Stimulated activated naive CD8-positive, alpha-beta T cell treated with anti-CD3 and anti-CD28 coated beads, Interleukin-15, Interleukin-2, amounts not matched to agents 100 ng/mL and 50 ng/mL, for 24 hours (primary cell): ENCODE data around the gene KPNA1.

Source experiments
- H3K27ac Mint-ChIP-seq: one replicate; pipeline ENCODE4 v1.8.0; 2021; ENCODE audit warnings: mild to moderate bottlenecking, mixed read lengths
- H3K27me3 Mint-ChIP-seq: one replicate; pipeline ENCODE4 v1.8.0; 2021; ENCODE audit warnings: mixed read lengths
- H3K36me3 Mint-ChIP-seq: one replicate; pipeline ENCODE4 v1.8.0; 2021; ENCODE audit warnings: low read depth, mixed read lengths
- H3K4me1 Mint-ChIP-seq: one replicate; pipeline ENCODE4 v1.8.0; 2021; ENCODE audit warnings: low read depth, mixed read lengths
- H3K4me3 Mint-ChIP-seq: one replicate; pipeline ENCODE4 v1.8.0; 2021; ENCODE audit warnings: mild to moderate bottlenecking, mixed read lengths
- H3K9me3 Mint-ChIP-seq: one replicate; pipeline ENCODE4 v1.8.0; 2021; ENCODE audit warnings: mixed read lengths

Gene KPNA1

GRCh38 chr3:122514123-122515019 lies at the start of gene KPNA1:
Gene KPNA1, minus strand, starts transcription at chr3:122514939. Its CDS starts 18,374 bp downstream, at chr3:122496565.
- Mint-ChIP-seq H3K9me3 (no peaks in the 10 kb centered on the region), H3K36me3 (peaks cover 21% of the 10 kb centered on the region)

GRCh38 chr3:122564155-122564912 lies 49.6 kb upstream of the KPNA1 start, which contains the start of the genes DTX3L and PARP9:
Gene DTX3L, plus strand, starts transcription at chr3:122564338. Its CDS starts 89 bp downstream, at chr3:122564427.
Gene PARP9, minus strand, starts transcription at chr3:122564300. Its CDS starts 4,680 bp downstream, at chr3:122559620.
- peaks cover 59% of the 10 kb centered on the region for H3K36me3 Mint-ChIP-seq
- H3K27ac Mint-ChIP-seq: peak within 1 kb of the TSS; percentile 99
- peak within 1 kb of the TSS; percentile 92 for H3K4me3 Mint-ChIP-seq
- H3K4me1 Mint-ChIP-seq: peaks cover 80% of the 10 kb centered on the region
- H3K27me3 Mint-ChIP-seq: no peaks in the 10 kb centered on the region
- H3K9me3 Mint-ChIP-seq: no peaks in the 10 kb centered on the region

More at GRCh38 chr3:122514123-122515019, at the start of gene KPNA1:
- Mint-ChIP-seq H3K4me1 (peaks cover 43% of the 10 kb centered on the region), H3K27me3 (no peaks in the 10 kb centered on the region), H3K27ac (peak within 1 kb of the TSS; percentile 83), H3K4me3 (peak within 1 kb of the TSS; percentile 86)

DNA sequence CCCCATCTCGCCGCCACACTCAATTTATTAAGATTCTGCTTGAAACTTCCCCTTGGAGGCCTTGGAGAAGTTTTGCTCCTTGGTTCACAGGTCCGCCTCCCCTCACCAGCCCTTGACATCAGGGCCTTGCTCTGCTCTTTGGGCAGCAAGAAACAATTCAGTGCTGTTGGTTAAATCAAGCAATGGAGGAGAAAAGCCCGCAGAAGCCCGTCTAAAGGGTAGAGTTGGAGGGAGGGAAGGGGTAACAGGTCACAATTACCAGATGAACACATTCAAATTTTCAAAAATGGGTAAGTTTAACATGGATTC lies 48.9 kb upstream of the KPNA1 start:
- Mint-ChIP-seq H3K9me3 (no peaks in the 10 kb centered on the region), H3K36me3 (peaks cover 58% of the 10 kb centered on the region), H3K27me3 (no peaks in the 10 kb centered on the region), H3K27ac (peak overlapping the region; percentile 99), H3K4me1 (peaks cover 73% of the 10 kb centered on the region), H3K4me3 (peak overlapping the region; percentile 92)

DNA sequence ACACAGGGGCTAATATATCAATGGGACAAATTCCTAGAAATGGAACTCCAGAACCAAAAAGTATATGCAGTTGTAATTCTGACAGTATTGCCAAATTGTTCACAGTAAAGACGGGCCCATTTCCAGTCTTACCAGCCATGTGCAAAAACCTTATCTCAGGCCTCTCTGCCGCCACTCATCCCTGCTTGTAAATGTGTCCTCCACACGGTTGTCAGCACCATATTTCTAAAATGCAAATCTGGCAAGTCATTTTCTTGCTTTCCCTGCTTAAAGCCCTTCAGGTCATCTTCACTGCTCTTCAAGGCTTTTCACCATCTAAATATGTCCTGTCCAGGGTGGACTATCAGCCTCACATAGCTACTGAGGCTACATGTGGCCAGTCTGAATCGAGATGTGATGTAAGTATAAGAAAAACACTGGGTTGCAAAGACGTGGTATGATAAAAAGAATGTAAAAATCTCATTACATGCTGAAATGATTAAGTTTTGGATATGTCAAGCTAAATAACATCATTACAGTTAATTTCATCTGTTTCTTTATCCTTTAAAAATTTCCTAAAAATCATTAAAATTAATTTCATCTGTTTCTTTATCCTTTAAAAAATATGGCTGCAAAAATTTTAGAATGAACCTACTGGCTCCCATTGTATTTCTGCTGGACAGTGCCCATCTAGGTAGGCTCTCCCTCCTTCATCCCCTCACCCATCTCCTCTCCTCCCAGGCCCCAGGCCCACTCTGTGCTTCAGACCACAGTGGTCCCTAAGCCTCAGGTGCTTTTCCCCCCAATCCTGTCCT lies 48.4 kb upstream of the KPNA1 start:
- H3K36me3 Mint-ChIP-seq: peaks cover 56% of the 10 kb centered on the region
- H3K4me1 Mint-ChIP-seq: peaks cover 68% of the 10 kb centered on the region
- H3K4me3 Mint-ChIP-seq: peak overlapping the region; percentile 92
- H3K9me3 Mint-ChIP-seq: no peaks in the 10 kb centered on the region
- H3K27ac Mint-ChIP-seq: peak overlapping the region; percentile 99
- H3K27me3 Mint-ChIP-seq: no peaks in the 10 kb centered on the region

DNA sequence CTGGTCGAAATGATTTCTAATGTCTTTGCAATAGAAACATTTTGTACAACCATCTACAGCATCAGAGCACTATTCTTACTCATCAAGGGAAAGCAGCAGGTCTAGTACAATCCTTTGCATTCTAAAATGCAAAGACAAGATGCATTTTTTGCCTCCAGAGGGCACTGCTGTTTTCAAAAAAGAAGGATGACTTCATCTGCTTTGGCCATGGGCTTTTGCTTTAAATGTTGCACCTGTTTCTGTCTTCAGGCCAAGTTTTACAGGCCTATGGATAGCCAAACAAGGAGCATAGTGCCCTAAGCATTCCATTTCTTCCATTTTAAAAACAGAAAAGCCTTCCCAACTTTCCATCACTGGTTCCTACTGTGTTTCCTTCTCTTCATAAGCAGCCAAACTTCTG lies 45.9 kb upstream of the KPNA1 start:
- Mint-ChIP-seq H3K4me3 (peak overlapping the region; percentile 4), H3K27ac (peak overlapping the region; percentile 77), H3K27me3 (no peaks in the 10 kb centered on the region), H3K4me1 (peaks cover 47% of the 10 kb centered on the region), H3K36me3 (peaks cover 57% of the 10 kb centered on the region), H3K9me3 (no peaks in the 10 kb centered on the region)

DNA sequence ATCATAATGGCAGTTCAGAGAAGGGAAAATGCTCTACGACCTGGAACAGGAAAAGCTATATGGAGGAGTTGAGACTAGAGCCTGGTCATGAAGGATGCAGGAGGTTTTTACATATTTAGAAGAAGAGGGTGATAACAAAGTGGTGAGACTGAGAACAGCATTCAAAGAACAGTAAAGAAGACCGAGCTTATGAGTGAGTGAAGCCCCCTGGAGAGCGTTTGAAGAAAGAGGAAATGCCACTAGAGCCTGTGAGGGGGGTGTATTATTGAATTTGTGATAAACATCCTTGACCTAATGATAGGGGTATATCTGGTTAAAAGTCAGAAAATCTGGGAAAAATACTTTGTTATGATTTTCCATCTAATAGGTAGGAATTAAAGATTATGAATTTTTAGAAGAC lies 45.2 kb upstream of the KPNA1 start:
- no peak overlapping the region for H3K4me3 Mint-ChIP-seq
- peaks cover 43% of the 10 kb centered on the region for H3K4me1 Mint-ChIP-seq
- H3K9me3 Mint-ChIP-seq: no peaks in the 10 kb centered on the region
- H3K36me3 Mint-ChIP-seq: peaks cover 62% of the 10 kb centered on the region
- H3K27me3 Mint-ChIP-seq: no peaks in the 10 kb centered on the region
- no peak overlapping the region for H3K27ac Mint-ChIP-seq

- no peaks in the 10 kb centered on the region for H3K9me3 Mint-ChIP-seq
- peaks cover 43% of the 10 kb centered on the region for H3K4me1 Mint-ChIP-seq
- H3K4me3 Mint-ChIP-seq: no peak overlapping the region
- H3K27ac Mint-ChIP-seq: no peak overlapping the region
- peaks cover 64% of the 10 kb centered on the region for H3K36me3 Mint-ChIP-seq
- no peaks in the 10 kb centered on the region for H3K27me3 Mint-ChIP-seq
These were observed 43.9 kb upstream of the KPNA1 start for GRCh38 chr3:122558605-122559004.

GRCh38 chr3:122557356-122557755 lies 42.6 kb upstream of the KPNA1 start:
- Mint-ChIP-seq H3K36me3 (peaks cover 64% of the 10 kb centered on the region), H3K4me1 (peaks cover 37% of the 10 kb centered on the region), H3K27ac (no peak overlapping the region), H3K9me3 (no peaks in the 10 kb centered on the region), H3K4me3 (no peak overlapping the region), H3K27me3 (no peaks in the 10 kb centered on the region)

DNA sequence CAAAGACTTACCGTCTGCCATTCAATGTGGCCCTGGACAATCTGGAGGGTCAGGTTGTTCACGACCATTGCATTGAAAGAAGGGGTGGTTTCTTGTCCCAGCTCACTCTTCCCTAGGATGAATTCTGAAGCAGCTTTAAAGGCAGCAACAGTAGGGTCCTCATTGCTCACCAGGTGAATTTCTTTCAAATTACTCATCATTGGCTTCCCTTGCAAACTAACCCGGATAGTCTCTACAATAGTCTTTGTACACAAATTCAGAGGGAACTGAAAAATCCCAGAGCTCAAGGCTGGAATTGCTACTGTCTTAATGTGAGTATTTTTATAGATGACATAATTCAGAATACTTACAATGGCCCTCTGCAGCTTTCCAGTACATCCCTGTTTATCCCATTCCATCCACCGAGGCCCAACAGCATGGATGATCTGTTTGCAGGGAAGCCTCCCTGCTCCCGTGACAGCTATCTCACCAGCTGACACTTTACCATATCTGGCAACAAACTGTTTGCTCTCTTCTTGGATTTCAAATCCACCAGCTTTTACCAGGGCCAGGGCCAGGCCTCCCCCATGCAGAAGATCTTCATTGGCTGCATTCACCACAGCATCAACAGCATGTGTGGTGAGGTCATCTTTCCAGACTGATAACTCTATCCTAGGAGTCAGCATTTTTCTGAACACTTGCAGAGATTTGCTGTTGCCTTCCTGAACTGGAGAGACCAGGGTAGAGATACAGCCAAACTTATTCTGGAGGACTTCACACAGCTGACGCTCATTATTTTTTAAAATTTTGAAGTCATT lies 40.7 kb upstream of the KPNA1 start:
- H3K4me3 Mint-ChIP-seq: no peak overlapping the region
- no peak overlapping the region for H3K27ac Mint-ChIP-seq
- no peaks in the 10 kb centered on the region for H3K9me3 Mint-ChIP-seq
- H3K4me1 Mint-ChIP-seq: peaks cover 22% of the 10 kb centered on the region
- no peaks in the 10 kb centered on the region for H3K27me3 Mint-ChIP-seq
- peaks cover 74% of the 10 kb centered on the region for H3K36me3 Mint-ChIP-seq

GRCh38 chr3:122553171-122553570 lies 38.4 kb upstream of the KPNA1 start:
- peaks cover 16% of the 10 kb centered on the region for H3K4me1 Mint-ChIP-seq
- H3K4me3 Mint-ChIP-seq: no peak overlapping the region
- no peaks in the 10 kb centered on the region for H3K27me3 Mint-ChIP-seq
- no peaks in the 10 kb centered on the region for H3K9me3 Mint-ChIP-seq
- H3K36me3 Mint-ChIP-seq: peaks cover 81% of the 10 kb centered on the region
- no peak overlapping the region for H3K27ac Mint-ChIP-seq

DNA sequence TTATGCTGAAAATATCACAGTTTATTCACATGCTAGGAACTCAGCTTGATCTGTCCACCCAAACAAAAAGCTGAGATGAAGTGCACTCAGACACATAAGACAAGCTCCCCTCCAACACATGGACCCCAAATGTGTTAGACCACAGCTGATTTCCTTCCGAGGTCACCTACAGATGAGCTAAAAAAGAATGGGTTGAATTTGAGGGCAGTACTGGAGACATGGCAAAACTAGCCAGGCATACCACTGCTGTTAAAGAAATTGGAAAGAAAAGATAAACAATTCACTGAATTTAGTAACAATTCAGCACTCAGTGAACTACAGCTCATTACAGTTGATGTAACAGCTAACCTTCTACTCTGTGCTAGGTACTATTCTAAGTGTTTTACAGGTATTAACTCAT lies 33.9 kb upstream of the KPNA1 start:
- no peak overlapping the region for H3K27ac Mint-ChIP-seq
- H3K4me1 Mint-ChIP-seq: peaks cover 7% of the 10 kb centered on the region
- H3K9me3 Mint-ChIP-seq: no peaks in the 10 kb centered on the region
- H3K27me3 Mint-ChIP-seq: no peaks in the 10 kb centered on the region
- no peak overlapping the region for H3K4me3 Mint-ChIP-seq
- H3K36me3 Mint-ChIP-seq: peaks cover 75% of the 10 kb centered on the region

- Mint-ChIP-seq H3K36me3 (peaks cover 75% of the 10 kb centered on the region), H3K27me3 (no peaks in the 10 kb centered on the region), H3K27ac (no peak overlapping the region), H3K4me3 (no peak overlapping the region), H3K4me1 (peaks cover 1% of the 10 kb centered on the region), H3K9me3 (no peaks in the 10 kb centered on the region)
These were observed 33.3 kb upstream of the KPNA1 start for GRCh38 chr3:122548076-122548475.

DNA sequence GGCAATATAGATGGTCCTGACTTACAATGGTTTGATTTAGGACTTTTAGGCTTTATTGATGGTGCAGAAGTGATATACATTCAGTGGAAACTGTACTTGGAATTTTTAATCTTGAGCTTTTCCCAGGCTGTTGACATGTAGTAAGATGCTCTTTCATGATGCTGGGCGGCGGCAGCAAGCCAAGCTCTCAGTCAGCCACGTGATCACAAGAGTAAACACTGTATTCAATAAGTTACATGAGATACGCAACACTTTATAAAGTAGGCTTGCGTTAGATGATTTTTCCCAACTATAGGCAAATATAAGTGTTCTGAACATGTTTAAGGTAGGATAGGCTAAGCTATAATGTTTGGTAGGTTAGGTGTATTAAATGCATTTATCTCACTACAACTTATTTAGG lies 31.4 kb upstream of the KPNA1 start:
- peaks cover 70% of the 10 kb centered on the region for H3K36me3 Mint-ChIP-seq
- no peaks in the 10 kb centered on the region for H3K9me3 Mint-ChIP-seq
- H3K27ac Mint-ChIP-seq: no peak overlapping the region
- H3K4me3 Mint-ChIP-seq: no peak overlapping the region
- H3K27me3 Mint-ChIP-seq: no peaks in the 10 kb centered on the region
- no peaks in the 10 kb centered on the region for H3K4me1 Mint-ChIP-seq

DNA sequence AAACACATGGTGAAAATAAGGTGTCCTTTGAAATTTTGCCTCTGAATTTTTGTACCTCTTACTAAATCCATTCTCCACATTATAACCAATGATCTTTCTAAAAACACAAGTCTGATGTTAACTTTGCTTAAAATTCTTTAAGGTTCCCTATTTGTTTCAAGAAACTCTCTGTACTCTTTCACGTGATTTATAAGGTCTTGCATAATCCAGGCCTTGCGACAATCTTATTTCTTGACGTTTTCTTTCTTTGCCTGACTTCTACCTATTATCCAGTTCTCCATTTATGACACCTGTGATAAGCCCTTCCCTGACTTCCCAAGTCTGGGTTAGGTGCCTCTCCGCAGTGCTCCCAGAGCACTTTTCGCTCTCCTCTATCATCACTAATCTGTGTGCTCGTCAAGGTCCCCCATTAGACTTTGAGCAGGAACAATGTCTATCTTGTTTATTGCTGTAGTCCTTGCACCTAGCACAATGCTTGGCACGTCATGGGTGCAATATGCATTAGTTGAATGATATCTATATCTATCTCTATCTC lies 24.3 kb upstream of the KPNA1 start:
- Mint-ChIP-seq H3K27ac (no peak overlapping the region), H3K4me3 (no peak overlapping the region), H3K36me3 (peaks cover 61% of the 10 kb centered on the region)

More for the DNA sequence above, 24.3 kb upstream of the KPNA1 start:
- H3K9me3 Mint-ChIP-seq: no peaks in the 10 kb centered on the region
- H3K4me1 Mint-ChIP-seq: peaks cover 22% of the 10 kb centered on the region
- H3K27me3 Mint-ChIP-seq: no peaks in the 10 kb centered on the region
